OCI-LY3 (cell line): ENCODE results near the gene ZCCHC24.

Experiments used
- CTCF ChIP-seq: fragments of 200-600, 300-600 bp; sonication (generic); IDR thresholded peaks from 2 replicates; pipeline ENCODE4 v1.5.1; 2014; ENCODE audit warnings: antibody characterized with exemption, low read length, low read depth
- EZH2phosphoT487 ChIP-seq: fragments of 200-600 bp; shearing (Covaris generic); IDR thresholded peaks from 2 replicates; pipeline ENCODE4 v1.6.1; 2018; ENCODE audit warnings: antibody characterized with exemption, mixed run types, low read depth

GRCh38 chr10:79484476-79484875 lies 39.1 kb upstream of the ZCCHC24 start:
- no peak for TF ChIP-seq CTCF
- no peak for TF ChIP-seq EZH2phosphoT487
